Posterior vena cava (tissue), 2 donors: ENCODE results near the gene AHRR. TPM values are rescaled to one million over a fixed set of nuclear protein-coding genes. Genes with fewer than 3 reads are reported as not detected.
"Not testable (repeated sequence)": the region's sequence is repeated elsewhere in the genome, so short reads cannot be mapped to it uniquely, and the experiment has no call there.

Experiments used
- DNase-seq: peaks from one replicate; pipeline ENCODE4 v3.0.0-alpha.2; 2020; ENCODE audit warnings: low spot score
- intact Hi-C, 2 donors: fragments of 100-400 bp; cut with DNase I; formaldehyde crosslinking; loops; one replicate each; pipeline versions ENCODE4 v1.14.1 to v1.14.2; 2022 to 2023
- total RNA-seq, 2 donors: library from RNA; stranded (reverse); fragmentation: NEBNext Ultra II Directional; extraction: Animal tissue kit (Norgen Biotek cat#: 25700); gene quantifications; one replicate each; pipeline ENCODE4 v1.2.1, GENCODE V29; 2021
- donor health status: DM: yes; HTN: yes; CAD: no.
- donor health status: DM: yes; HTN: yes; CAD: no.

AHRR gene
- total RNA-seq, 2 donors from 2014 or later: 0.69 to 2.9 TPM

DNA sequence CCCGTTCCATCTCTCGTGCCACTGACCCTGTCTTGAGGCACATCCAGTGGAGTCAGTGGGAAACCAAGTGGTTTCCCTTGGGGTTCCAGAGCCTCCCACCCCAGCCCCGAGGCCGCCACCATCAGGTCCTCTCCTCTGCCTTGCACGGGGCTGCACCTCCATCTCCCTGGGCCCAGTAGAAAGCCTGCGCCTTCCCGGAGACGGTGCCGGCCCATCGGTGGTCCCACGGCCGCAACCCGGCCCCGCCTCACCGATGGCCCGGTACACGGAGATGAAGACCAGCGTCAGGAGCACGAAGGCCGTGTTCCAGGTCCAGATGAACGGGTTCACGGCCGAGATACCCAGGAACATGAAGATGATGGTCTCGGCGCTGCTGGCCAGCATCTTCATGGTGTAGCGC, 161.5 kb downstream of the AHRR start:
- intact Hi-C loops: no loop called here
- DNase-seq: no peak

DNA sequence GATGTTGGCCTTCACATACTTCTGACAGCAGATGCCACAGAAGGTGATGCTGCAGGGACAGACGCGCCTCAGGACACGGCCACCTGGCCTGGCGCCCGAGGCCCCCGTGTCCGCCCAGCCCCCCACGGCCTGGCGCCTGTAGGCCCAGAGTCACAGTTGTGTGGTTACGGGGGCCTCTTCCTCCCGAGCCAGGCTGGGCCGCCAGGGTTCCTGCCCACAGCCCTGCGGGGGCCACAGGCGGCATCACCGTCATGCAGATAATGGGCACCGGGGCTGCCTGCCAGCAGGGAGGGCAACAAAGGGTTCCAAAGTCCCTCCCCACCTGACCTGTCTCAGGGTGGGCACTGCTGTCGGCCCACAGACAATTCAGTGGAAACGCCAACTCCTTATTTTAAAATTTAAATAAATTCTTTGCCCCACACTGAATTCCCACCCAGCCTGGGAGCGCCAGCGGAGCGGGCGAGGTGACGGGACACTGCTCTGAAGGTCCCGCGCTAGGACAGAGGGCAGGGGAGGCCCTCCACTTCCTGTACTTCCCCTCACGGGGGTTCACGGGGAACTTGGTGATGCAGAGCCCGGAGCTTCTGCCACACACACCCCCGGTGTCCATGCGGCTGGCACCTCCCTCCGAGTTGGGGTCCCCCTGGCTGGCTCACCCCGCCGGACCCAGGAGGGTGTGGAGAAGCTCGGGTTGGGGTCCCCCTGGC, 162.1 kb downstream of the AHRR start:
- no peak for DNase-seq
- intact Hi-C loops: no loop called here

DNA sequence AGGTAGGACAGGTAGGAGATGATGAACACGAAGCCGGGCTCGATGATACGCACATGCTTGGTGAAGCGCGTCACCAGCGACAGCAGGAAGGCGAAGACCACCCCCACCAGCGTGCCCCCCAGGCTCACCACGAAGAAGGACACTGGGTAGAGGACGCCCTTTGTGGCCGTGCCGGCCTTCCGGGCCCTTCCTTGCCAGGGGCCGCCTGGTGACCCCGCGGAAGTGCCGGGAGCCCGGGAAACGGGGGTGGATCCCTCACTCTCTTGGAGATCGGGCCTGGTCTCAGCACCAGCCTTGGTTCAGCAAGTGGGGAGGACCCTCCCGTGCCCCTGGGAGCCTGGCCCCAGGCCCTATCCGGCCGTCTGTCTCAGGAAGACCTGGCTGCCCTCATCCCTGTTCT, 163.0 kb downstream of the AHRR start:
- DNase-seq: no peak
- intact Hi-C loops: no loop called here

DNA sequence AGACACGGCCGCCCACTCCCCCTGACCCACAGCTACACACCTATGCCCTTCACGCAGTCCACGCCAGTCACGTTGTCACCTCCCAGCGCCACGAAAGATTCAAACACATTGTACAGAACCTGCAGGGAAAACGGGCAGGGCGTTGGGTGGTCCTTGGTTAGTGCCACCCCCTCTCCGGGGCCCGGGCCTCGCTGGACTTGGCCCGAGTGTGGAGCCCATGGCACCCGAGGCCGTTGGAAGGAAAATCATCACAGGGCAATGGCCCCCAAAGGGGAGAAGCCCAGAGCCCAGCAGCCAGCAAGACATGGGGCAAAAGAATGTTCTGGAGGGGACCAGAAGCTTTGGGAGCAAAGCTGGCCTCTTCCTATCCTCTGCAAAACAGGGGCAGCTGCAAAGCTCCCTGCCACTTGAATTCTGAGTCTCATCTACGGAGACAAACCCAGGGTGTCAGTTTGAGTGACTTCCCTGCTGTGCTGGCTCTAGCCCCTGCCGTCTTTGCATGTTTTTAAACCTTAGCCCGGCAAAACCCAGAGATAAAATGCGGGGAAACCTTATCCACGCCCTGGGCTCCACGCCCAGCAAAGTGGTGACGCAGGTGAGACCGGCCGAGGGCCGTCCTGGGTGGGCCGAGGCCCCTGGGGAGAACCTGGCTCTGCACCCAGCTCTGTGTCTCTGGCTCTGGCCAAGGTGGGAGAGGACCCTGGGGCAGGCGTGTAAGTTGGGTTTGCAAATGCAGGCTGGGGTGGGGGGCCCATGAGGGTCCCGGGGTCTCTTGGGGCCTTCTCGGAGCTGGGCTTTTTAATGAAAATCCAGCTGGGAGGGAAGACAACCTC, 163.8 kb downstream of the AHRR start:
- intact Hi-C loops: no loop called here
- no peak for DNase-seq

DNA sequence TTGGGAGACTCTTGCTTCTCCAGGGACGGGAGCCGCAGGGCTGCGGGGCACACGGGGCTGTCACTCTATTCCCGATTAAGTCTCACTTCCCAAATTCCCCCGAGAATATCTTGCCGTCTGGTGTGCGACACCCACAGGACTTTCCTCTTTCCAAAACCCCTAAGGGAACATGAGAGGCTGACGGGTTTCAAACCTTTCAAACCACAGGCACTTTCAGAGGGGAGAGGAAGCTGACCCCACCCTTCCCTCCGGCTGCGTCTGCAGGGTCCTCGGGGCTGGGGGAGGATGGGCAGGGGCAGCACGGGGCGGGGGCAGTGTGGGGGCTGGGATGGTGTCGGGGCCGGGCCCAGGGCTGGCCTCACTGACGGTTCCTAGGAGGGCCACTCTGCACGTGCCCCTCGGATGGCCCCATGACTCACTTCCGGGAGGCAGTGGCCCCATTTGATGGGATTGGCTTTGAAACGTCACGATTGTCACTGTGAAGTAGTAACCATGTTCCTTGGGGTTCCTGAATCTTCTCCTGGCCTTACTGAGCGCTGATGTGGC, 164.5 kb downstream of the AHRR start:
- intact Hi-C loops: no loop called here
- no peak for DNase-seq

DNA sequence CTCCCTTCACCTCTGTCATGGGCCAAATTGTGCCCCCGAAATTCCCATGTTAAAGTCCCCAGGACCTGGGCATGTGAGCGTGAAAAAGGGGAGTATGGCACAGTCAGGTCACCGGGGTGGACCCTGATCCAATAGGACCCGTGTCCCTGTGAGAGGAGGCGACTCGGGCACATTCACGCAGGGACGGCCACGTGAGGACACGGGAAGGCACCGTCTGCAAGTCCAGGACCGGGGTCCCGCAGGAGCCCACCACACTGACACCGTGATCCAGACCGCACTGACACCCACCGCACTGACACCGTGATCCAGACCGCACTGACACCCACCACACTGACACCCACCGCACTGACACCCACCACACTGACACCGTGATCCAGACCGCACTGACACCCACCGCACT, 165.1 kb downstream of the AHRR start:
- DNase-seq, intact Hi-C loops: not testable (repeated sequence)

Other genes with a start within 250 kb of the AHRR start
- gene PLEKHG4B, start 229.5 kb upstream of the AHRR start, total RNA-seq: under 1 TPM in 1 of 2 donors, not detected in 1; 0.05 TPM
- not detected for gene LRRC14B, start 130.2 kb upstream of the AHRR start, total RNA-seq
- 1 to 10 TPM; 5.8 to 6.9 TPM for gene CCDC127, start 103.6 kb upstream of the AHRR start, total RNA-seq
- gene SDHA, start 103.4 kb upstream of the AHRR start, total RNA-seq: 10 to 100 TPM; 75.2 to 80.7 TPM
- 10 to 100 TPM; 49.6 to 53.0 TPM for gene PDCD6, start 50.1 kb upstream of the AHRR start, total RNA-seq
- gene EXOC3, start 121.5 kb downstream of the AHRR start, total RNA-seq: 10 to 100 TPM; 52.6 to 54.2 TPM
- gene SLC9A3, start 202.7 kb downstream of the AHRR start, total RNA-seq: under 1 TPM; 0.69 to 0.71 TPM